ENCODE measurements around the gene PMPCA. TPM values are rescaled to one million over a fixed set of nuclear protein-coding genes. Genes with fewer than 3 reads are reported as not detected.

PMPCA gene
- total and polyA plus RNA-seq, 2 experiments from 2014 or later = 61.3 to 88.2 TPM

GRCh38 chr9:136374183-136374575, 36.3 kb upstream of the PMPCA start:
- Mint-ChIP-seq H3K4me1 (no peaks in the 10 kb centered on the region), H3K36me3 (ENCODE audit: low read depth) (peaks cover 6% of the 10 kb centered on the region; the same call in 2 of the 3 replicates), H3K27me3 (ENCODE audit: insufficient read depth, low read depth, poor library complexity) (peaks cover 3% of the 10 kb centered on the region), H3K27ac (no peak overlapping the region), H3K9me3 (no peaks in the 10 kb centered on the region), H3K4me3 (no peak overlapping the region)
- TF ChIP-seq ZNF114 (CRISPR knock-in tag; IDR thresholded peaks at IDR 0.05) (no peak), EZH2 (IDR thresholded peaks at IDR 0.05; ENCODE audit: low read depth, unreplicated experiment) (no peak), JUNB (IDR thresholded peaks at IDR 0.05; ENCODE audit: unreplicated experiment) (no peak), ZNF462 (CRISPR knock-in tag; IDR thresholded peaks at IDR 0.05) (no peak), CREB1 (CRISPR knock-in tag; IDR thresholded peaks at IDR 0.05; ENCODE audit: low read depth) (no peak), STAT1 (IDR thresholded peaks at IDR 0.05; ENCODE audit: unreplicated experiment) (no peak), NANOG (IDR thresholded peaks at IDR 0.05; ENCODE audit: borderline replicate concordance) (no peak), POLR2AphosphoS5 (IDR thresholded peaks at IDR 0.05; ENCODE audit: low read depth) (no peak), EZH2phosphoT487 (IDR thresholded peaks at IDR 0.05; ENCODE audit: unreplicated experiment) (no peak), ZNF331 (CRISPR knock-in tag; IDR thresholded peaks at IDR 0.05; ENCODE audit: low read depth) (no peak)
- TF ChIP-seq, protein P1, sequence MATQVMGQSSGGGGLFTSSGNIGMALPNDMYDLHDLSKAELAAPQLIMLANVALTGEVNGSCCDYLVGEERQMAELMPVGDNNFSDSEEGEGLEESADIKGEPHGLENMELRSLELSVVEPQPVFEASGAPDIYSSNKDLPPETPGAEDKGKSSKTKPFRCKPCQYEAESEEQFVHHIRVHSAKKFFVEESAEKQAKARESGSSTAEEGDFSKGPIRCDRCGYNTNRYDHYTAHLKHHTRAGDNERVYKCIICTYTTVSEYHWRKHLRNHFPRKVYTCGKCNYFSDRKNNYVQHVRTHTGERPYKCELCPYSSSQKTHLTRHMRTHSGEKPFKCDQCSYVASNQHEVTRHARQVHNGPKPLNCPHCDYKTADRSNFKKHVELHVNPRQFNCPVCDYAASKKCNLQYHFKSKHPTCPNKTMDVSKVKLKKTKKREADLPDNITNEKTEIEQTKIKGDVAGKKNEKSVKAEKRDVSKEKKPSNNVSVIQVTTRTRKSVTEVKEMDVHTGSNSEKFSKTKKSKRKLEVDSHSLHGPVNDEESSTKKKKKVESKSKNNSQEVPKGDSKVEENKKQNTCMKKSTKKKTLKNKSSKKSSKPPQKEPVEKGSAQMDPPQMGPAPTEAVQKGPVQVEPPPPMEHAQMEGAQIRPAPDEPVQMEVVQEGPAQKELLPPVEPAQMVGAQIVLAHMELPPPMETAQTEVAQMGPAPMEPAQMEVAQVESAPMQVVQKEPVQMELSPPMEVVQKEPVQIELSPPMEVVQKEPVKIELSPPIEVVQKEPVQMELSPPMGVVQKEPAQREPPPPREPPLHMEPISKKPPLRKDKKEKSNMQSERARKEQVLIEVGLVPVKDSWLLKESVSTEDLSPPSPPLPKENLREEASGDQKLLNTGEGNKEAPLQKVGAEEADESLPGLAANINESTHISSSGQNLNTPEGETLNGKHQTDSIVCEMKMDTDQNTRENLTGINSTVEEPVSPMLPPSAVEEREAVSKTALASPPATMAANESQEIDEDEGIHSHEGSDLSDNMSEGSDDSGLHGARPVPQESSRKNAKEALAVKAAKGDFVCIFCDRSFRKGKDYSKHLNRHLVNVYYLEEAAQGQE (IDR thresholded peaks at IDR 0.05; ENCODE audit: unreplicated experiment) = no peak
- TF ChIP-seq, protein P2, sequence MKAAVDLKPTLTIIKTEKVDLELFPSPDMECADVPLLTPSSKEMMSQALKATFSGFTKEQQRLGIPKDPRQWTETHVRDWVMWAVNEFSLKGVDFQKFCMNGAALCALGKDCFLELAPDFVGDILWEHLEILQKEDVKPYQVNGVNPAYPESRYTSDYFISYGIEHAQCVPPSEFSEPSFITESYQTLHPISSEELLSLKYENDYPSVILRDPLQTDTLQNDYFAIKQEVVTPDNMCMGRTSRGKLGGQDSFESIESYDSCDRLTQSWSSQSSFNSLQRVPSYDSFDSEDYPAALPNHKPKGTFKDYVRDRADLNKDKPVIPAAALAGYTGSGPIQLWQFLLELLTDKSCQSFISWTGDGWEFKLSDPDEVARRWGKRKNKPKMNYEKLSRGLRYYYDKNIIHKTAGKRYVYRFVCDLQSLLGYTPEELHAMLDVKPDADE (IDR thresholded peaks at IDR 0.05) = no peak
- TF ChIP-seq, protein P3, sequence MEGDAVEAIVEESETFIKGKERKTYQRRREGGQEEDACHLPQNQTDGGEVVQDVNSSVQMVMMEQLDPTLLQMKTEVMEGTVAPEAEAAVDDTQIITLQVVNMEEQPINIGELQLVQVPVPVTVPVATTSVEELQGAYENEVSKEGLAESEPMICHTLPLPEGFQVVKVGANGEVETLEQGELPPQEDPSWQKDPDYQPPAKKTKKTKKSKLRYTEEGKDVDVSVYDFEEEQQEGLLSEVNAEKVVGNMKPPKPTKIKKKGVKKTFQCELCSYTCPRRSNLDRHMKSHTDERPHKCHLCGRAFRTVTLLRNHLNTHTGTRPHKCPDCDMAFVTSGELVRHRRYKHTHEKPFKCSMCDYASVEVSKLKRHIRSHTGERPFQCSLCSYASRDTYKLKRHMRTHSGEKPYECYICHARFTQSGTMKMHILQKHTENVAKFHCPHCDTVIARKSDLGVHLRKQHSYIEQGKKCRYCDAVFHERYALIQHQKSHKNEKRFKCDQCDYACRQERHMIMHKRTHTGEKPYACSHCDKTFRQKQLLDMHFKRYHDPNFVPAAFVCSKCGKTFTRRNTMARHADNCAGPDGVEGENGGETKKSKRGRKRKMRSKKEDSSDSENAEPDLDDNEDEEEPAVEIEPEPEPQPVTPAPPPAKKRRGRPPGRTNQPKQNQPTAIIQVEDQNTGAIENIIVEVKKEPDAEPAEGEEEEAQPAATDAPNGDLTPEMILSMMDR (conservative IDR thresholded peaks at IDR 0.05; ENCODE audit: low read depth in 2 of 2) = no peak
- Histone ChIP-seq H3K27me3 (ENCODE audit: insufficient read depth) (no peaks in the 10 kb centered on the region), H3K36me3 (ENCODE audit: insufficient read depth) (no peaks in the 10 kb centered on the region), H3K9me2 (ENCODE audit: insufficient read depth) (no peaks in the 10 kb centered on the region), H3K4me1 (ENCODE audit: insufficient read depth) (no peaks in the 10 kb centered on the region), H3K79me2 (replicated peaks; ENCODE audit: insufficient read depth) (no peaks in the 10 kb centered on the region), H4K20me1 (replicated peaks; ENCODE audit: insufficient read depth) (no peaks in the 10 kb centered on the region; the same call in 1 of the 2 replicates), H3K4me2 (no peak overlapping the region), H2AFZ (no peak overlapping the region), H3K27ac (ENCODE audit: low read depth) (no peak overlapping the region), H3F3A (replicated peaks; ENCODE audit: low read depth) (no peaks in the 10 kb centered on the region), H3K4me3 (no peak overlapping the region)
- ATAC-seq (no peak), DNase-seq (ENCODE audit: low spot score) (no peak)

All from GM23338 (cell line).